ENCODE data around the gene EIF6.

GRCh38 chr20:35329435-35330139 is 45.0 kb upstream of the EIF6 start:
- TF ChIP-seq POLR2A (IDR thresholded peaks at IDR 0.05), result no peak
- peak; percentile 17 to 58 for TF ChIP-seq CTCF (IDR thresholded peaks at IDR 0.05)
- TF ChIP-seq EP300 (IDR thresholded peaks at IDR 0.05), result no peak
- no peak for TF ChIP-seq POLR2AphosphoS5 (IDR thresholded peaks at IDR 0.05)
